ENCODE results near the gene CMC2.

The CMC2 gene

GRCh38 chr16:80988756-80989155 is 17.9 kb downstream of the CMC2 start:
- H3K4me3 ChIP-seq (ENCODE audit: low read depth, low read length): no peak overlapping the region
- no peak for DNase-seq (ENCODE audit: low read depth, low spot score)
- TF ChIP-seq CTCF (IDR thresholded peaks at IDR 0.05; ENCODE audit: insufficient read depth, low read length, missing control alignments): no peak
- CTCF ChIA-PET: interaction anchor here (1.3 to 7.9 kb wide), 3 partner anchors 14 to 40 kb away, joined by 4 to 125 read pairs (median 14); partner anchors contain the start of genes CENPN and CMC2
- POLR2A ChIA-PET: interaction anchor here (0.8 kb wide), 1 partner anchor 51 kb away, joined by 3 read pairs; no protein-coding TSS in a partner anchor

DNA sequence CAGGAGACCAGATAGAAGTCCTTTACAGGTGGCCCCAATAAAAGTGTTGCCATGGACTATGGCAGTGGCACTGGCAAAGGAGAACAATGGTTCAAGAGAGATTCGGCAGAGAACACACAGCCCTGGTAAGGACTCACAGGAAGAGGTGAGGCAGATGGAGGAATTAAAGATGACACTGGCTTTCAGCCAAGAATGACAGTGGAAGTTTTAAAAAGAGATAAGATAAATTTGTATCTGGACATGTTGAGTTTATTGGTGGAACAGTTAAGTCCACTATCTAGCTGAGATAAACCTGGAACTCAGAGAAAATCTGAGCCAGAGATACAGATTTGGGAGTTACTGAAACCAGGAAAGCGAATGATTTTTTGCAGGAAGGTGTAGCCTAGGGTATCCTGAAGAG is 20.1 kb downstream of the CMC2 start:
- TF ChIP-seq CTCF (IDR thresholded peaks at IDR 0.05; ENCODE audit: insufficient read depth, low read length, missing control alignments): no peak
- CTCF ChIA-PET: interaction anchor here (1.5 to 2.2 kb wide), 3 partner anchors 12 to 18 kb away, joined by 4 to 16 read pairs (median 7); no protein-coding TSS in a partner anchor
- no peak for DNase-seq (ENCODE audit: low read depth, low spot score)
- H3K4me3 ChIP-seq (ENCODE audit: low read depth, low read length): no peak overlapping the region
- POLR2A ChIA-PET: no interaction called here

GRCh38 chr16:80985611-80986010 is 21.1 kb downstream of the CMC2 start:
- no peak overlapping the region for H3K4me3 ChIP-seq (ENCODE audit: low read depth, low read length)
- CTCF ChIA-PET: interaction anchor here (1.5 to 2.2 kb wide), 3 partner anchors 11 to 19 kb away, joined by 4 to 16 read pairs (median 7); no protein-coding TSS in a partner anchor
- no peak for DNase-seq (ENCODE audit: low read depth, low spot score)
- POLR2A ChIA-PET: interaction anchor here (1.0 kb wide), 1 partner anchor 21 kb away, joined by 3 read pairs; the partner anchor contains the start of genes CENPN and CMC2
- no peak for TF ChIP-seq CTCF (IDR thresholded peaks at IDR 0.05; ENCODE audit: insufficient read depth, low read length, missing control alignments)

DNA sequence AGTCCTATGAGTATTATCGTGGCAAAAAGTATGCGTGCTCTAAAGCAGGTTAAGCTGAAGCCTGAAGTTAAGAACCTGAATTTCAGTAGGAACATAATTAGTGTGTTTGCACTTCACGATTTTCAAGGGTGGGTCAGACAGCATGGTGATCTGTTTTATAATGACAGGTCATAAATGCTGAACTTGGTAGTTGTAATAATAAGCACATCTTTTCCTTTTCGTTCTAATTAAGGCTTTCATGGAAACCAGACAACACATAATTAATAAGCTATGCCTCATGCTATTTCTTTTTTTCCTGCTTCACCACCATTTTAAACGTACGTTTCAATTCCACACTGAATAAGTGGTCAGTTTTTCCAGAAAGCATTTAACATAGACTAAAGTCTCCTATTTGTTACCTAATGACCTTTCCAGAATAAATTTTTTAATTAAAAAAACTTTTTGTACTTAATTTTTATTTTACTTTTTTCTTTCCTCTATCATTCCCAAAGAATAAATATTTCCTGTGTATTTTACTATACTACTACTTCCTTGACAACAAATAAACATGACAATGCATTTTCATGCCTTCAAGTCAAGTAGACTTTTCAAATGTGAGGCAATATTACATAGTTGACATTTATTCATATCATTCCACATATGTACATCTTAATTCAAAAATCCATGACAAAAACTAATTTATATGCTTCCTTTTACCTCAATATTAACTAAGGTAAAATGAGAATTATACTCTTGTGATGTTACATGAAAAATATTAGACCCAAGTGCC is 22.4 kb downstream of the CMC2 start:
- ChIA-PET CTCF (interaction anchor here (1.0 to 1.1 kb wide), 2 partner anchors 10 to 20 kb away, joined by 4 to 5 read pairs; no protein-coding TSS in a partner anchor), POLR2A (no interaction called here)
- no peak overlapping the region for H3K4me3 ChIP-seq (ENCODE audit: low read depth, low read length)
- no peak for TF ChIP-seq CTCF (IDR thresholded peaks at IDR 0.05; ENCODE audit: insufficient read depth, low read length, missing control alignments)
- DNase-seq (ENCODE audit: low read depth, low spot score): no peak

DNA sequence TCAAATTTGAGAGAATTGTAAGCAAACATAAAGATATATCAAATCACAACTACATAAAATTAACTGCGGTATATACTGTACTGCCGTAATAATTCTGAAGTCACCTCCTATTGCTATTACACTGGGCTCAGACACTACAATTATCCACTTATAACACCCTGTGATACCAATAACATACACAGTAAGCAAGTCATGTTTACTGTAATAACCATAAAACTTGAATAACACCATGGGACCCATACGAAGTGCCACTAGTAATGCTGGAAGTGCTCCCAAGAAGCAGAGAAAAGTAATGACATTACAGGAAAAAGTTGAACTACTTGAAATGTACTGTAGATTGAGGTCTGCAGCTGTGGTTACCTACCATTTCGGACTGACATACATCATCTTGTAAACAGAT is 24.0 kb downstream of the CMC2 start:
- no peak overlapping the region for H3K4me3 ChIP-seq (ENCODE audit: low read depth, low read length)
- DNase-seq (ENCODE audit: low read depth, low spot score): no peak
- no peak for TF ChIP-seq CTCF (IDR thresholded peaks at IDR 0.05; ENCODE audit: insufficient read depth, low read length, missing control alignments)
- ChIA-PET CTCF (interaction anchor here (1.3 kb wide), 1 partner anchor 8 kb away, joined by 3 read pairs; no protein-coding TSS in a partner anchor), POLR2A (no interaction called here)

GRCh38 chr16:80981103-80981502 is 25.6 kb downstream of the CMC2 start:
- POLR2A ChIA-PET: no interaction called here
- no peak overlapping the region for H3K4me3 ChIP-seq (ENCODE audit: low read depth, low read length)
- DNase-seq (ENCODE audit: low read depth, low spot score): no peak
- TF ChIP-seq CTCF (IDR thresholded peaks at IDR 0.05; ENCODE audit: insufficient read depth, low read length, missing control alignments): no peak
- CTCF ChIA-PET: interaction anchor here (1.3 kb wide), 1 partner anchor 9 kb away, joined by 3 read pairs; no protein-coding TSS in a partner anchor

All from AG04449 (cell line).